Type B pancreatic cell (in vitro differentiated cells): ENCODE measurements around the gene GALNT10. TPM values are rescaled to one million over a fixed set of nuclear protein-coding genes. Genes with fewer than 3 reads are reported as not detected.
A peak's percentile ranks its signal among the peaks of the same experiment; 100 is the strongest.

Source experiments
- DNase-seq: peaks from one replicate; pipeline ENCODE4 v3.0.0; 2021; ENCODE audit warnings: mixed read lengths; ENCODE audit not compliant: unreplicated experiment; ENCODE audit errors: extremely low spot score
- H3K27ac Mint-ChIP-seq: 2 replicates; pipeline ENCODE4 v1.8.0; 2021; ENCODE audit warnings: mild to moderate bottlenecking, mixed read lengths
- H3K27me3 Mint-ChIP-seq: 2 replicates; pipeline ENCODE4 v1.8.0; 2021; ENCODE audit warnings: mixed read lengths
- H3K36me3 Mint-ChIP-seq: 2 replicates; pipeline ENCODE4 v1.8.0; 2021; ENCODE audit warnings: mixed read lengths
- H3K4me1 Mint-ChIP-seq: one replicate; pipeline ENCODE4 v1.8.0; 2021; ENCODE audit warnings: mixed read lengths; ENCODE audit not compliant: unreplicated experiment
- H3K4me3 Mint-ChIP-seq: 2 replicates; pipeline ENCODE4 v1.8.0; 2021; ENCODE audit warnings: mild to moderate bottlenecking, mixed read lengths
- H3K9me3 Mint-ChIP-seq: 2 replicates; pipeline ENCODE4 v1.8.0; 2021; ENCODE audit warnings: mixed read lengths
- CTCF ChIP-seq: fragments of 200-600 bp; sonication (generic); conservative IDR thresholded peaks from 2 replicates; pipeline ENCODE4 v1.5.0; 2021; ENCODE audit warnings: antibody characterized with exemption, mild to moderate bottlenecking
- total RNA-seq: library from RNA; stranded (reverse); gene quantifications from 2 replicates; pipeline ENCODE4 v1.2.1, GENCODE V29; 2021; ENCODE audit warnings: low replicate concordance

GALNT10 gene
- total RNA-seq, 1 donor from 2014 or later = 23.0 TPM

DNA sequence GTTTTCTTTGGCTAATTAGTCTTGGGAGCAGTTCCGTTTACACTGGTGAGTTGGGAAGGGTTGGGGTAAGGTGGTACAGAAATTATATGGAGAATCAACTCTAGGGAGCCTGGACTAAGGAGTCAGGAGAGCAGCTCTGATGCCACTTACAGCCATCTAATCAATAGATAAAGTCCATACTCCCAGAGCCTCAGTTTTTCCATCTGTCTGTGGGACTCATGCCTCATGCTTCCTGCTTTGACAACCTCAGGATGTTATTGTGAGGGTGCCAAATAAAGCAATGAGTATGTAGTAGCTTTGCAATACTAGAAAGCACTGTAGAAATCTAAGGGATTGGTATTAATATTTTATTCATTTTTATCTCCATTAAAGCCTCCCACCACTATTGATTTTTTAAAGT, 105.0 kb downstream of the GALNT10 start:
- H3K27ac Mint-ChIP-seq = no peak overlapping the region
- H3K36me3 Mint-ChIP-seq = peaks cover 3% of the 10 kb centered on the region

DNA sequence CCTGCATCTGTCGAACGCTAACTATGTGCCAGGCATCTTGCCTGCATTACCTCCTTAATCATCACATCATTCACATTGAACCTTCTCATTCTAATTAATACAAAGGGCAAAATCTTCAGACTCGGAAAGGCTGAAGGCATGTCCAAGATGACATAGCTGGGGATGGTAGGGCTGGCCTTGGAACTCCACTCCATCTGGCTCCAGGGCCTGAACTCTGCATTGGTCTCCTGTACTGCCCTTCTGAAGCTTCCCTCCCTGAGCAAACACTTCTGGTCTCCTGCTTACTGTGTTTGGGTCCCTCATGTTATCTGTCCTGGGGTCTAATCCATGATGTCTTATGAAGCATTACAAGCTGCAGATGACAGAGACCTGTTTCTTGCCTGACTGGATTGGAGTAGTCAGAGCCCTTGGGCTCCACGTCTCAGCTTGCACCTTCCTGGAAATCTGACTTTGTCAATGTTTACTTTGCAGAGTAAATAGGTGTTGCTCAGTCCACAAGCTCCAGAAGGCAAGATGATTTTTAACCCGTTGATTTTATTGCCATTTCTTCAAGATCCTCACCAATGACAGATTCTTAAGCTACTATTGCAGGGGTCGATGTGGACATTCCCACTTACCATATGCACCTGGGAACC, 106.1 kb downstream of the GALNT10 start:
- peaks cover 16% of the 10 kb centered on the region for H3K4me1 Mint-ChIP-seq
- no peaks in the 10 kb centered on the region for H3K9me3 Mint-ChIP-seq
- no peaks in the 10 kb centered on the region for H3K27me3 Mint-ChIP-seq
- H3K27ac Mint-ChIP-seq = peak overlapping the region; percentile 74
- no peak overlapping the region for H3K4me3 Mint-ChIP-seq
- no peak for DNase-seq
- peaks cover 3% of the 10 kb centered on the region for H3K36me3 Mint-ChIP-seq
- TF ChIP-seq CTCF = no peak

More for the DNA sequence above, 105.0 kb downstream of the GALNT10 start:
- DNase-seq = no peak
- no peaks in the 10 kb centered on the region for H3K9me3 Mint-ChIP-seq
- TF ChIP-seq CTCF = no peak
- no peak overlapping the region for H3K4me3 Mint-ChIP-seq
- no peaks in the 10 kb centered on the region for H3K27me3 Mint-ChIP-seq
- peaks cover 14% of the 10 kb centered on the region for H3K4me1 Mint-ChIP-seq

DNA sequence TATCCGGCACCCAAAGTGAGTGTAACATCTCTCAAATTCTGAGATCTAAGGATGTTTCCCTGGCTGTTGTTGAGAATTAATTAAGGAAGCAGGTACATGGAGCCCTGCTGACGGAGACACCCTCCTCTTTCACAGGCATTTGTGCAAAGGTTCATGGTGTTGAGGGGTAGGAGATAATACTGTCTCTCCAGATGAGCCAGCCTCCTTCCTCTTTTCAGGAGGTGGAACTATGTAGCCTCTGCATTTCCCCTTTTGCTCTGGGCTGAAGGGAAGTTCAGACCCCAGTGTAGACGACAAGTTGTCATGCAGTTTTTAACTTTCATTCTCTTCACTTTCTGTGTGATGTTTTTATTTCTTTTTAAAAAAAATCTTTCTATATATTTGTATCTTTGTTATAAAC, 107.5 kb downstream of the GALNT10 start:
- Mint-ChIP-seq H3K4me1 (peaks cover 10% of the 10 kb centered on the region), H3K4me3 (no peak overlapping the region), H3K36me3 (peaks cover 2% of the 10 kb centered on the region), H3K9me3 (no peaks in the 10 kb centered on the region), H3K27me3 (no peaks in the 10 kb centered on the region), H3K27ac (no peak overlapping the region)
- DNase-seq = no peak
- TF ChIP-seq CTCF = no peak

- TF ChIP-seq CTCF = no peak
- H3K9me3 Mint-ChIP-seq = no peaks in the 10 kb centered on the region
- no peak overlapping the region for H3K27ac Mint-ChIP-seq
- H3K4me1 Mint-ChIP-seq = peaks cover 10% of the 10 kb centered on the region
- peaks cover 10% of the 10 kb centered on the region for H3K36me3 Mint-ChIP-seq
- no peak for DNase-seq
- H3K4me3 Mint-ChIP-seq = no peak overlapping the region
- H3K27me3 Mint-ChIP-seq = no peaks in the 10 kb centered on the region
Measured at GRCh38 chr5:154300207-154300883, 109.8 kb downstream of the GALNT10 start.

DNA sequence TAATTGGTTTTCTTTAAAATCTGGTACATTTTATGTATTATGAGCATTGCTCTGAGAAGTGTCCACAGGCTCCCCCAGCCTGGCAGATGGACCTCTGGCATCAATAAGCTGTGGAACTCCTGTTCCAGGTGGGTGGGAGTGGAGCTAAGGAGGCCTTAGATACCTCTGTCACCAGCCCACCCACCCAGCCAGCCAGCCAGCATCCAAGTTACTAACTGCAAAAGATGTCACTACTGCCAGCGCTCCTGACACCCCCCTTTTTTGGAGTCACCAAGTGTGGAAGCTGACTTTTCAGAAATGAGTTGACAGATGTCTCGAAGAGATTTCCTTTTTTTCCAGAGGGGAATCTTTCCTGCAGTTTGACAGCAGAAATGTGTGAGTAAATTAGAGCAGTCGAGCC, 111.2 kb downstream of the GALNT10 start:
- TF ChIP-seq CTCF = no peak
- no peak overlapping the region for H3K27ac Mint-ChIP-seq
- DNase-seq = no peak
- H3K36me3 Mint-ChIP-seq = peaks cover 20% of the 10 kb centered on the region
- no peak overlapping the region for H3K4me3 Mint-ChIP-seq
- no peaks in the 10 kb centered on the region for H3K27me3 Mint-ChIP-seq
- peaks cover 7% of the 10 kb centered on the region for H3K4me1 Mint-ChIP-seq
- H3K9me3 Mint-ChIP-seq = no peaks in the 10 kb centered on the region
